ENCODE results near the gene SH3BP4. TPM values are rescaled to one million over a fixed set of nuclear protein-coding genes. Genes with fewer than 3 reads are reported as not detected.

The SH3BP4 gene
- total RNA-seq, 4 donors from 2014 or later: 29.1 to 57.8 (median 42.6) TPM

GRCh38 chr2:234974501-234975385 lies 22.9 kb downstream of the SH3BP4 start:
- WGBS, 2 donors: 55 to 66% methylated on average over 30 of the region's 30 CpGs
- peak in 1 of 2 donors; percentile 82 for DNase-seq (ENCODE audit: low spot score in 2 of 2)
- no peak overlapping the region for H3K4me3 ChIP-seq (ENCODE audit: low read depth, poor library complexity, severe bottlenecking)
- no peak for TF ChIP-seq CTCF (IDR thresholded peaks at IDR 0.05)
- TF ChIP-seq POLR2A (IDR thresholded peaks at IDR 0.05): no peak
- intact Hi-C loops (cut with DNase I; ENCODE audit: low total_unique reads): no loop called here

- no peak overlapping the region for H3K4me3 ChIP-seq (ENCODE audit: low read depth, poor library complexity, severe bottlenecking)
- WGBS, 2 donors: 94 to 95% methylated on average over 1 of the region's 1 CpG
- no peak for TF ChIP-seq CTCF (IDR thresholded peaks at IDR 0.05)
- TF ChIP-seq POLR2A (IDR thresholded peaks at IDR 0.05): no peak
- intact Hi-C loops (cut with DNase I; ENCODE audit: low total_unique reads): no loop called here
- no peak for DNase-seq (ENCODE audit: low spot score in 2 of 2)
Observed at GRCh38 chr2:234975611-234976010, 23.8 kb downstream of the SH3BP4 start.

GRCh38 chr2:234976479-234977227 lies 24.8 kb downstream of the SH3BP4 start:
- intact Hi-C loops (cut with DNase I; ENCODE audit: low total_unique reads): no loop called here
- 89 to 92% methylated on average over 18 of the region's 18 CpGs for whole genome bisulfite sequencing, 2 donors

GRCh38 chr2:234977228-234977679 lies 25.4 kb downstream of the SH3BP4 start:
- 83 to 93% methylated on average over 12 of the region's 12 CpGs for WGBS, 2 donors
- DNase-seq (ENCODE audit: low spot score in 2 of 2): peak in 1 of 2 donors; percentile 82
- TF ChIP-seq POLR2A (IDR thresholded peaks at IDR 0.05) (no peak), CTCF (IDR thresholded peaks at IDR 0.05) (no peak)
- H3K4me3 ChIP-seq (ENCODE audit: low read depth, poor library complexity, severe bottlenecking): no peak overlapping the region
- intact Hi-C loops (cut with DNase I; ENCODE audit: low total_unique reads): no loop called here

More at GRCh38 chr2:234976479-234977227, 24.8 kb downstream of the SH3BP4 start:
- peak in 1 of 2 donors; percentile 81 for DNase-seq (ENCODE audit: low spot score in 2 of 2)
- H3K4me3 ChIP-seq (ENCODE audit: low read depth, poor library complexity, severe bottlenecking): no peak overlapping the region
- TF ChIP-seq POLR2A (IDR thresholded peaks at IDR 0.05): no peak
- no peak for TF ChIP-seq CTCF (IDR thresholded peaks at IDR 0.05)

- intact Hi-C loops (cut with DNase I; ENCODE audit: low total_unique reads): no loop called here
- WGBS, 2 donors: 39 to 60% methylated on average over 17 to 23 of the region's 23 CpGs
- peak in 1 of 2 donors; percentile 84 for DNase-seq (ENCODE audit: low spot score in 2 of 2)
Observed at GRCh38 chr2:234978466-234979203, 26.8 kb downstream of the SH3BP4 start.

More at GRCh38 chr2:234978466-234979203, 26.8 kb downstream of the SH3BP4 start:
- H3K4me3 ChIP-seq (ENCODE audit: low read depth, poor library complexity, severe bottlenecking): no peak overlapping the region
- no peak for TF ChIP-seq CTCF (IDR thresholded peaks at IDR 0.05)
- TF ChIP-seq POLR2A (IDR thresholded peaks at IDR 0.05): no peak
